Lung (tissue), 12 donors: ENCODE data around the gene SOS2. TPM values are rescaled to one million over a fixed set of nuclear protein-coding genes. Genes with fewer than 3 reads are reported as not detected.

Experiments used
- ATAC-seq: fragments of 200-7000 bp; cut with Tn5 transposase; one replicate; pipeline ENCODE4 v1.9.1; 2020; ENCODE audit warnings: moderate number of reproducible peaks; ENCODE audit not compliant: insufficient read depth, low FRiP score
- DNase-seq, 3 donors: peaks; one replicate each; pipeline ENCODE4 v3.0.0-alpha.2; 2013 to 2017
- H3K27ac ChIP-seq, 2 donors: one replicate each; pipeline ENCODE4 v1.5.1; 2013; ENCODE audit warnings: mild to moderate bottlenecking in 2 of 2, moderate library complexity in 2 of 2, control low read depth in 1 of 2, inconsistent platforms in 1 of 2, low read depth in 1 of 2, low read length in 1 of 2
- H3K27me3 ChIP-seq, 3 donors: one replicate each; pipeline ENCODE4 v1.5.1; 2013; ENCODE audit warnings: low read length in 2 of 3; ENCODE audit not compliant: control insufficient read depth in 3 of 3, insufficient read depth in 3 of 3
- H3K36me3 ChIP-seq, 4 donors: one replicate each; pipeline ENCODE4 v1.5.1; 2013; ENCODE audit warnings: low read length in 4 of 4, mild to moderate bottlenecking in 1 of 4, moderate library complexity in 1 of 4; ENCODE audit not compliant: control insufficient read depth in 4 of 4, insufficient read depth in 4 of 4
- H3K4me1 ChIP-seq, 5 donors: one replicate each; pipeline ENCODE4 v1.5.1; 2013; ENCODE audit warnings: low read length in 5 of 5, mild to moderate bottlenecking in 2 of 5, moderate library complexity in 1 of 5; ENCODE audit not compliant: control insufficient read depth in 5 of 5, insufficient read depth in 5 of 5
- H3K4me3 ChIP-seq: one replicate; pipeline ENCODE4 v1.5.1; 2013; ENCODE audit warnings: mild to moderate bottlenecking, control low read depth, moderate library complexity
- H3K9ac ChIP-seq, 2 donors: one replicate each; pipeline ENCODE4 v1.5.1; 2013; ENCODE audit warnings: low read length in 2 of 2, control low read depth in 1 of 2; ENCODE audit not compliant: insufficient read depth in 1 of 2
- H3K9me3 ChIP-seq, 4 donors: one replicate each; pipeline ENCODE4 v1.5.1; 2013; ENCODE audit warnings: low read length in 3 of 4, mild to moderate bottlenecking in 1 of 4, moderate library complexity in 1 of 4; ENCODE audit not compliant: control insufficient read depth in 4 of 4, insufficient read depth in 3 of 4
- CTCF ChIP-seq: IDR thresholded peaks from 2 replicates; pipeline ENCODE4 v1.5.1; 2012; ENCODE audit warnings: mild to moderate bottlenecking; ENCODE audit errors: control extremely low read depth, extremely low read depth
- WGBS, 2 donors: extraction: QIAGEN DNeasy Blood & Tissue Kit; methylation state at CpG; one replicate each; pipeline ENCODE4 v1.1.7; 2013; 5-methylcytosine and 5-hydroxymethylcytosine counted together
- polyA plus RNA-seq, 2 donors: library from polyadenylated mRNA; stranded (reverse); fragments of 200-250 nt; gene quantifications; one replicate each; pipeline ENCODE4 v1.2.1, GENCODE V29; 2013
- total RNA-seq, 2 donors: library from RNA; depleted of rRNA in 1 of 2; stranded (reverse); fragments of >200 nt in 1 of 2; gene quantifications; one replicate each; pipeline ENCODE4 v1.2.1, GENCODE V29; 2014 to 2021
- donor health status: control.
- donor health status: control.
- donor health status: Bipolar disorder and iron deficiency.
- donor health status: healthy.
- donor health status: DM: yes; HTN: yes; CAD: no.

The SOS2 gene
- total and polyA plus RNA-seq, 4 donors: 6.8 to 57.1 (median 19.1) TPM

GRCh38 chr14:50085570-50086320, 145.6 kb downstream of the SOS2 start:
- no peaks in the 10 kb centered on the region for H3K27me3 ChIP-seq
- peaks cover 0 to 2% (median under 1%) of the 10 kb centered on the region in 4 donors for H3K36me3 ChIP-seq
- no peak for ATAC-seq
- H3K9me3 ChIP-seq: no peaks in the 10 kb centered on the region
- no peak overlapping the region for H3K4me3 ChIP-seq
- H3K4me1 ChIP-seq: no peaks in the 10 kb centered on the region
- no peak for TF ChIP-seq CTCF
- 83 to 90% methylated on average over 10 of the region's 10 CpGs for WGBS, 2 donors
- no peak for DNase-seq
- no peak overlapping the region for H3K9ac ChIP-seq
- H3K27ac ChIP-seq: no peak overlapping the region

- no peak for TF ChIP-seq CTCF
- Histone ChIP-seq H3K9me3 (no peaks in the 10 kb centered on the region), H3K27ac (peak overlapping the region in 1 of 2 donors; percentile 45), H3K4me1 (no peaks in the 10 kb centered on the region), H3K36me3 (peaks cover 0 to 2% (median under 1%) of the 10 kb centered on the region in 4 donors), H3K4me3 (no peak overlapping the region), H3K9ac (no peak overlapping the region), H3K27me3 (no peaks in the 10 kb centered on the region)
- no peak for DNase-seq
- 92 to 97% methylated on average over 3 of the region's 3 CpGs for WGBS, 2 donors
- ATAC-seq: no peak
Observed at GRCh38 chr14:50084666-50085065, 146.7 kb downstream of the SOS2 start.

- ATAC-seq (no peak), DNase-seq (no peak)
- WGBS, 2 donors: 80 to 90% methylated on average over 16 to 17 of the region's 17 CpGs
- Histone ChIP-seq H3K9ac (no peak overlapping the region), H3K9me3 (no peaks in the 10 kb centered on the region), H3K36me3 (peaks cover 0 to 2% (median 0%) of the 10 kb centered on the region in 4 donors), H3K27ac (peak overlapping the region in 1 of 2 donors; percentile 45), H3K27me3 (no peaks in the 10 kb centered on the region), H3K4me1 (no peaks in the 10 kb centered on the region), H3K4me3 (no peak overlapping the region)
- no peak for TF ChIP-seq CTCF
Observed at GRCh38 chr14:50083467-50084337, 147.7 kb downstream of the SOS2 start.
